SK-N-SH (cell line): Measurements from ENCODE around the gene BBS10. TPM values are rescaled to one million over a fixed set of nuclear protein-coding genes. Genes with fewer than 3 reads are reported as not detected.

ENCODE experiments used
- CTCF ChIA-PET: fragments of 300-600, 350-600 bp; formaldehyde crosslinking; extraction: SDS; loops from one replicate; lab custom pipeline; 2021; lab: Yijun Ruan, JAX
- POLR2A ChIA-PET: fragments of 350-600 bp; sonication (Branson Sonifier 250); formaldehyde crosslinking; extraction: SDS; loops from one replicate; lab custom pipeline; 2020; ENCODE audit warnings: antibody characterized with exemption, inconsistent platforms; lab: Yijun Ruan, JAX
- DNase-seq: peaks from one replicate; pipeline ENCODE4 v3.0.0; 2012
- H2AFZ ChIP-seq: fragments of 200-600 bp; sonication (generic); 2 replicates; pipeline ENCODE4 v1.8.1; 2016; ENCODE audit warnings: antibody characterized with exemption, mild to moderate bottlenecking, low read depth
- H3F3A ChIP-seq: fragments of 200-600 bp; sonication (generic); replicated peaks from 2 replicates; pipeline ENCODE3; 2016; ENCODE audit warnings: antibody characterized with exemption, mild to moderate bottlenecking; ENCODE audit not compliant: insufficient read depth
- H3K27ac ChIP-seq, 2 experiments: fragments of 200-500 bp in 1 of 2; fragments of 200-600 bp in 1 of 2; sonication (Bioruptor generic) in 1 of 2; sonication (generic), shearing (Covaris generic) in 1 of 2; 2 replicates each; pipeline versions ENCODE4 v1.5.1 to v1.6.1; 2014 to 2016; ENCODE audit warnings: low read depth in 2 of 2, inconsistent platforms in 1 of 2, low read length in 1 of 2, mild to moderate bottlenecking in 1 of 2, mixed read lengths in 1 of 2
- H3K27me3 ChIP-seq: fragments of 200-600 bp; sonication (generic), shearing (Covaris generic); 2 replicates; pipeline ENCODE4 v1.6.1; 2016; ENCODE audit warnings: mixed run types; ENCODE audit not compliant: insufficient read depth
- H3K36me3 ChIP-seq, 2 experiments: fragments of 200-500 bp in 1 of 2; fragments of 200-600 bp in 1 of 2; sonication (Bioruptor generic) in 1 of 2; sonication (generic) in 1 of 2; replicated peaks in 1 of 2; 2 replicates each; pipeline versions ENCODE3 to v1.5.1; 2014 to 2016; ENCODE audit warnings: low read length in 1 of 2, mild to moderate bottlenecking in 1 of 2; ENCODE audit not compliant: insufficient read depth in 2 of 2, control insufficient read depth in 1 of 2
- H3K4me1 ChIP-seq, 2 experiments: fragments of 200-500 bp in 1 of 2; fragments of 200-600 bp in 1 of 2; sonication (Bioruptor generic) in 1 of 2; sonication (generic), shearing (Covaris generic) in 1 of 2; 2 replicates each; pipeline versions ENCODE4 v1.5.1 to v1.6.1; 2014 to 2016; ENCODE audit warnings: low read depth in 1 of 2, low read length in 1 of 2, mixed run types in 1 of 2; ENCODE audit not compliant: insufficient read depth in 2 of 2, control insufficient read depth in 1 of 2
- H3K4me2 ChIP-seq: fragments of 200-600 bp; sonication (generic), shearing (Covaris generic); 2 replicates; pipeline ENCODE4 v1.6.1; 2017; ENCODE audit warnings: mixed run types
- H3K4me3 ChIP-seq, 2 experiments: fragments of 200-500 bp in 1 of 2; fragments of 200-600 bp in 1 of 2; sonication (Bioruptor generic) in 1 of 2; sonication (generic), shearing (Covaris generic) in 1 of 2; 2 replicates each; pipeline versions ENCODE4 v1.5.1 to v1.8.1; 2014 to 2016; ENCODE audit warnings: low read depth in 2 of 2, inconsistent platforms in 1 of 2, low read length in 1 of 2, mild to moderate bottlenecking in 1 of 2, mixed read lengths in 1 of 2, moderate library complexity in 1 of 2
- H3K79me2 ChIP-seq: fragments of 200-600 bp; sonication (generic); 2 replicates; pipeline ENCODE4 v1.8.1; 2017; ENCODE audit warnings: mild to moderate bottlenecking; ENCODE audit not compliant: insufficient read depth
- H3K9ac ChIP-seq: fragments of 200-600 bp; sonication (generic); 2 replicates; pipeline ENCODE4 v1.6.1; 2017; ENCODE audit warnings: mixed run types
- H3K9me2 ChIP-seq: fragments of 200-600 bp; sonication (generic); 2 replicates; pipeline ENCODE4 v1.6.1; 2017; ENCODE audit warnings: mixed run types
- H3K9me3 ChIP-seq: fragments of 200-600 bp; sonication (generic); 2 replicates; pipeline ENCODE4 v1.6.1; 2017; ENCODE audit warnings: mixed run types, mild to moderate bottlenecking, moderate library complexity
- H4K20me1 ChIP-seq: fragments of 200-600 bp; sonication (generic); 2 replicates; pipeline ENCODE4 v1.6.1; 2017; ENCODE audit warnings: mild to moderate bottlenecking, mixed run types; ENCODE audit not compliant: insufficient read depth
- CTCF ChIP-seq: fragments of 200-600 bp; sonication (generic); IDR thresholded peaks from 2 replicates; pipeline ENCODE4 v1.6.1; 2017; ENCODE audit warnings: antibody characterized with exemption, mild to moderate bottlenecking, moderate library complexity
- ELF1 ChIP-seq: IDR thresholded peaks from 2 replicates; pipeline ENCODE4 v1.4.0; 2012
- EP300 ChIP-seq, 2 experiments: IDR thresholded peaks; 2 replicates each; pipeline versions ENCODE4 v1.4.0 to v1.6.1; 2012; ENCODE audit warnings: borderline replicate concordance in 1 of 2, low read depth in 1 of 2, low read length in 1 of 2
- FOSL2 ChIP-seq: IDR thresholded peaks from 2 replicates; pipeline ENCODE4 v1.4.0; 2012; ENCODE audit warnings: low read depth, mild to moderate bottlenecking, moderate library complexity, borderline replicate concordance
- FOXJ3 ChIP-seq: sonication (generic); formaldehyde crosslinking; IDR thresholded peaks from 2 replicates; pipeline ENCODE4 v1.5.1; 2020; ENCODE audit warnings: mild to moderate bottlenecking, missing genetic modification reagents
- FOXM1 ChIP-seq: IDR thresholded peaks from 2 replicates; pipeline ENCODE4 v1.4.0; 2012; ENCODE audit warnings: low read depth, mild to moderate bottlenecking
- GATA2 ChIP-seq: sonication (generic); formaldehyde crosslinking; IDR thresholded peaks from 2 replicates; pipeline ENCODE4 v1.5.0; 2020; ENCODE audit warnings: mild to moderate bottlenecking, missing genetic modification reagents
- MAX ChIP-seq: IDR thresholded peaks from 2 replicates; pipeline ENCODE4 v1.4.0; 2012; ENCODE audit warnings: low read depth
- NFIC ChIP-seq: IDR thresholded peaks from 2 replicates; pipeline ENCODE4 v1.4.0; 2012; ENCODE audit warnings: borderline replicate concordance
- NRF1 ChIP-seq: IDR thresholded peaks from 2 replicates; pipeline ENCODE4 v1.6.1; 2012; ENCODE audit warnings: low read depth, mild to moderate bottlenecking, low read length
- POLR2AphosphoS5 ChIP-seq: IDR thresholded peaks from 2 replicates; pipeline ENCODE4 v1.6.1; 2012; ENCODE audit warnings: low read depth, low read length
- RAD21 ChIP-seq: IDR thresholded peaks from 2 replicates; pipeline ENCODE4 v1.6.1; 2012; ENCODE audit warnings: mild to moderate bottlenecking, low read length
- RCOR1 ChIP-seq: fragments of 150-350 bp; IDR thresholded peaks from 2 replicates; pipeline ENCODE4 v1.6.1; 2017; ENCODE audit warnings: antibody characterized with exemption, low read length
- RXRA ChIP-seq: IDR thresholded peaks from 2 replicates; pipeline ENCODE4 v1.4.0; 2012; ENCODE audit warnings: low read depth, mild to moderate bottlenecking, borderline replicate concordance
- YY1 ChIP-seq: IDR thresholded peaks from 2 replicates; pipeline ENCODE4 v1.4.0; 2012; ENCODE audit warnings: low read depth, mild to moderate bottlenecking
- ZBTB33 ChIP-seq: IDR thresholded peaks from 2 replicates; pipeline ENCODE4 v1.4.0; 2012; ENCODE audit warnings: low read depth, borderline replicate concordance
- WGBS: methylation state at CpG from one replicate; pipeline ENCODE4 v1.1.6; 2017; ENCODE audit warnings: low lambda C conversion rate; 5-methylcytosine and 5-hydroxymethylcytosine counted together
- polyA plus RNA-seq, 3 experiments: library from polyadenylated mRNA; depleted of rRNA; stranded (reverse); fragments of >200 nt; gene quantifications; 2 replicates each; pipeline ENCODE4 v1.2.3, GENCODE V29; 2012
- TF ChIP-seq, protein P1 (sequence below): fragments of 150-350 bp; IDR thresholded peaks from 2 replicates; pipeline ENCODE4 v1.6.1; 2017; ENCODE audit warnings: antibody characterized with exemption, low read length, low read depth, borderline replicate concordance

BBS10 gene
- polyA plus RNA-seq, 1 of the 3 experiments (the other 2 are of a cell fraction) = 5.6 TPM

GRCh38 chr12:76383988-76384387 lies 35.8 kb upstream of the BBS10 start:
- H3K79me2 ChIP-seq = no peaks in the 10 kb centered on the region
- POLR2A ChIA-PET = no interaction called here
- H4K20me1 ChIP-seq = no peaks in the 10 kb centered on the region
- H3K9me3 ChIP-seq = no peaks in the 10 kb centered on the region
- no peak for DNase-seq
- H3K27ac ChIP-seq = no peak overlapping the region
- H3K9me2 ChIP-seq = no peaks in the 10 kb centered on the region
- no peaks in the 10 kb centered on the region for H3K27me3 ChIP-seq
- CTCF ChIA-PET = interaction anchor here (0.6 to 0.7 kb wide), 2 partner anchors 112 to 349 kb away, joined by 3 read pairs; no protein-coding TSS in a partner anchor
- TF ChIP-seq MAX (no peak), FOXM1 (no peak), ZBTB33 (no peak), RAD21 (no peak), FOSL2 (no peak), NRF1 (no peak), CTCF (no peak), RXRA (no peak), NFIC (no peak)
- H3K4me2 ChIP-seq = no peak overlapping the region
- H3K4me3 ChIP-seq = no peak overlapping the region
- H3K4me1 ChIP-seq = no peaks in the 10 kb centered on the region
- no peaks in the 10 kb centered on the region for H3F3A ChIP-seq
- 97% methylated on average over 3 of the region's 3 CpGs for WGBS
- H3K9ac ChIP-seq = no peak overlapping the region
- H3K36me3 ChIP-seq = peaks cover 38 to 65% of the 10 kb centered on the region in 2 experiments
- no peak overlapping the region for H2AFZ ChIP-seq

GRCh38 chr12:76379261-76379660 lies 31.0 kb upstream of the BBS10 start:
- Histone ChIP-seq H3K27me3 (no peaks in the 10 kb centered on the region), H3K4me2 (no peak overlapping the region), H3F3A (peaks cover 23% of the 10 kb centered on the region), H3K4me3 (no peak overlapping the region), H2AFZ (no peak overlapping the region)
- 93% methylated on average over 1 of the region's 1 CpG for WGBS
- CTCF ChIA-PET = interaction anchor here (0.6 to 1.4 kb wide), 2 partner anchors 894 to 895 kb away, joined by 3 read pairs; no protein-coding TSS in a partner anchor
- TF ChIP-seq RCOR1 (no peak), ZBTB33 (no peak), RAD21 (no peak), ELF1 (no peak), RXRA (no peak), GATA2 (CRISPR knock-in tag) (no peak), EP300 (IDR thresholded peaks at IDR 0.05; ENCODE audit: borderline replicate concordance in 1 of 2, low read depth in 1 of 2, low read length in 1 of 2) (no peak), MAX (no peak), POLR2AphosphoS5 (no peak), FOXJ3 (CRISPR knock-in tag) (no peak), NRF1 (no peak), YY1 (no peak)
- TF ChIP-seq, protein P1, sequence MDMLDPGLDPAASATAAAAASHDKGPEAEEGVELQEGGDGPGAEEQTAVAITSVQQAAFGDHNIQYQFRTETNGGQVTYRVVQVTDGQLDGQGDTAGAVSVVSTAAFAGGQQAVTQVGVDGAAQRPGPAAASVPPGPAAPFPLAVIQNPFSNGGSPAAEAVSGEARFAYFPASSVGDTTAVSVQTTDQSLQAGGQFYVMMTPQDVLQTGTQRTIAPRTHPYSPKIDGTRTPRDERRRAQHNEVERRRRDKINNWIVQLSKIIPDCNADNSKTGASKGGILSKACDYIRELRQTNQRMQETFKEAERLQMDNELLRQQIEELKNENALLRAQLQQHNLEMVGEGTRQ = no peak
- TF ChIP-seq, all 33 proteins: peak for 0
- H3K4me1 ChIP-seq = no peaks in the 10 kb centered on the region
- no peak overlapping the region for H3K9ac ChIP-seq
- H4K20me1 ChIP-seq = no peaks in the 10 kb centered on the region
- H3K9me2 ChIP-seq = no peaks in the 10 kb centered on the region
- H3K36me3 ChIP-seq = peaks cover 27 to 64% of the 10 kb centered on the region in 2 experiments
- POLR2A ChIA-PET = no interaction called here
- no peak overlapping the region for H3K27ac ChIP-seq
- no peaks in the 10 kb centered on the region for H3K9me3 ChIP-seq
- DNase-seq = no peak
- H3K79me2 ChIP-seq = no peaks in the 10 kb centered on the region
